Left ventricle myocardium inferior (tissue), 1 donor: ENCODE measurements around the gene MITF. TPM values are rescaled to one million over a fixed set of nuclear protein-coding genes. Genes with fewer than 3 reads are reported as not detected.
A peak's percentile ranks its signal among the peaks of the same experiment; 100 is the strongest.

Experiments
- DNase-seq: peaks from one replicate; pipeline ENCODE4 v3.0.0-alpha.2; 2020
- H3K27ac ChIP-seq: fragments of 200-600 bp; replicated peaks from 2 replicates; pipeline ENCODE4 v1.8.0; 2021
- H3K27me3 ChIP-seq: fragments of 200-600 bp; 2 replicates; pipeline ENCODE4 v1.8.0; 2021; ENCODE audit warnings: low read depth
- H3K36me3 ChIP-seq: fragments of 200-600 bp; 2 replicates; pipeline ENCODE4 v1.8.0; 2021
- H3K4me1 ChIP-seq: fragments of 200-600 bp; 2 replicates; pipeline ENCODE4 v1.8.0; 2021
- H3K4me3 ChIP-seq: fragments of 200-600 bp; 2 replicates; pipeline ENCODE4 v1.8.0; 2021; ENCODE audit warnings: mild to moderate bottlenecking, moderate library complexity
- H3K9me3 ChIP-seq: fragments of 200-600 bp; replicated peaks from 2 replicates; pipeline ENCODE4 v1.8.0; 2021
- CTCF ChIP-seq: fragments of 200-600 bp; IDR thresholded peaks from 2 replicates; pipeline ENCODE4 v1.8.0; 2021; ENCODE audit warnings: antibody characterized with exemption, mild to moderate bottlenecking, borderline replicate concordance
- intact Hi-C: fragments of 100-400 bp; cut with micrococcal nuclease; formaldehyde crosslinking; loops from one replicate; pipeline ENCODE4 v1.11.0; 2022
- total RNA-seq: library from RNA; stranded (reverse); fragmentation: NEBNext Ultra II Directional; extraction: Animal tissue kit (Norgen Biotek cat#: 25700); gene quantifications from one replicate; pipeline ENCODE4 v1.2.1, GENCODE V29; 2021
- donor health status: DM: no; HTN: yes; CAD: no; lungs with severe emphysema.

Gene MITF
- total RNA-seq, 1 donor from 2014 or later: 81.9 TPM

GRCh38 chr3:69838696-69839515 is 99.6 kb downstream of the MITF start:
- Histone ChIP-seq H3K9me3 (peaks cover 17% of the 10 kb centered on the region), H3K36me3 (no peaks in the 10 kb centered on the region), H3K27ac (no peak overlapping the region), H3K4me1 (peaks cover 65% of the 10 kb centered on the region), H3K4me3 (no peak overlapping the region), H3K27me3 (no peaks in the 10 kb centered on the region)
- TF ChIP-seq CTCF: no peak
- no peak for DNase-seq
- intact Hi-C loops: no loop called here

GRCh38 chr3:69842351-69842750 is 103.1 kb downstream of the MITF start:
- intact Hi-C loops: no loop called here
- H3K4me3 ChIP-seq: no peak overlapping the region
- no peak for TF ChIP-seq CTCF
- H3K4me1 ChIP-seq: peaks cover 67% of the 10 kb centered on the region
- H3K36me3 ChIP-seq: no peaks in the 10 kb centered on the region
- no peaks in the 10 kb centered on the region for H3K27me3 ChIP-seq
- H3K9me3 ChIP-seq: no peaks in the 10 kb centered on the region
- no peak overlapping the region for H3K27ac ChIP-seq
- DNase-seq: no peak

- no peaks in the 10 kb centered on the region for H3K9me3 ChIP-seq
- no peak for TF ChIP-seq CTCF
- H3K27me3 ChIP-seq: no peaks in the 10 kb centered on the region
- intact Hi-C loops: no loop called here
- H3K4me1 ChIP-seq: peaks cover 67% of the 10 kb centered on the region
- no peak overlapping the region for H3K27ac ChIP-seq
- peak; percentile 43 for DNase-seq
- no peaks in the 10 kb centered on the region for H3K36me3 ChIP-seq
- no peak overlapping the region for H3K4me3 ChIP-seq
Measured at GRCh38 chr3:69842789-69843188, 103.5 kb downstream of the MITF start.

GRCh38 chr3:69844706-69845105 is 105.4 kb downstream of the MITF start:
- Histone ChIP-seq H3K27me3 (no peaks in the 10 kb centered on the region), H3K9me3 (no peaks in the 10 kb centered on the region), H3K4me3 (no peak overlapping the region), H3K36me3 (no peaks in the 10 kb centered on the region), H3K4me1 (peaks cover 60% of the 10 kb centered on the region), H3K27ac (no peak overlapping the region)
- intact Hi-C loops: no loop called here
- no peak for TF ChIP-seq CTCF
- no peak for DNase-seq

GRCh38 chr3:69847303-69847702 is 108.0 kb downstream of the MITF start:
- intact Hi-C loops: no loop called here

More at GRCh38 chr3:69847303-69847702, 108.0 kb downstream of the MITF start:
- no peak for TF ChIP-seq CTCF
- Histone ChIP-seq H3K27ac (no peak overlapping the region), H3K36me3 (no peaks in the 10 kb centered on the region), H3K4me3 (no peak overlapping the region), H3K9me3 (no peaks in the 10 kb centered on the region), H3K4me1 (peaks cover 55% of the 10 kb centered on the region), H3K27me3 (no peaks in the 10 kb centered on the region)
- DNase-seq: no peak
